Keratinocyte (primary cell): ENCODE results near the gene ALPP. TPM values are rescaled to one million over a fixed set of nuclear protein-coding genes. Genes with fewer than 3 reads are reported as not detected.

Source experiments
- DNase-seq: peaks from one replicate; pipeline ENCODE4 v3.0.0-alpha.2; 2011; ENCODE audit warnings: low read depth, missing footprints, low spot score
- FAIRE-seq: peaks from 2 replicates; lab custom pipeline; 2011; peaks lifted over from hg19 to GRCh38; lab: Jason Lieb, UNC
- H2AFZ ChIP-seq: 2 replicates; pipeline ENCODE4 v1.6.0; 2012; ENCODE audit warnings: low read length, control low read depth, inconsistent platforms; ENCODE audit not compliant: control insufficient read depth
- H3K27ac ChIP-seq: 2 replicates; pipeline ENCODE4 v1.5.1; 2011; ENCODE audit warnings: low read length; ENCODE audit not compliant: control insufficient read depth, insufficient read depth
- H3K27me3 ChIP-seq: 3 replicates; pipeline ENCODE4 v1.6.0; 2011; ENCODE audit warnings: low read length; ENCODE audit not compliant: control insufficient read depth, insufficient read depth; ENCODE audit errors: extremely low read depth
- H3K36me3 ChIP-seq, 2 experiments: 2 replicates in 1 of 2; 3 replicates in 1 of 2; pipeline ENCODE4 v1.5.1; 2011; ENCODE audit warnings: low read length in 2 of 2, mild to moderate bottlenecking in 1 of 2; ENCODE audit not compliant: control insufficient read depth in 2 of 2, insufficient read depth in 2 of 2; ENCODE audit errors: extremely low read depth in 1 of 2
- H3K4me1 ChIP-seq: 3 replicates; pipeline ENCODE4 v1.5.1; 2011; ENCODE audit warnings: low read length; ENCODE audit not compliant: control insufficient read depth, insufficient read depth; ENCODE audit errors: extremely low read depth
- H3K4me2 ChIP-seq: 3 replicates; pipeline ENCODE4 v1.6.0; 2011; ENCODE audit warnings: low read depth, low read length; ENCODE audit not compliant: control insufficient read depth, insufficient read depth; ENCODE audit errors: extremely low read depth
- H3K4me3 ChIP-seq, 3 experiments: fragments of 200-600 bp in 1 of 3; sonication (generic) in 1 of 3; 2 replicates in 2 of 3; 3 replicates in 1 of 3; pipeline ENCODE4 v1.5.1; 2011 to 2016; ENCODE audit warnings: low read length in 3 of 3, mild to moderate bottlenecking in 3 of 3, control low read depth in 2 of 3, inconsistent platforms in 1 of 3, low read depth in 1 of 3, mixed read lengths in 1 of 3, mixed run types in 1 of 3, moderate library complexity in 1 of 3; ENCODE audit not compliant: control insufficient read depth in 2 of 3, insufficient read depth in 2 of 3; ENCODE audit errors: extremely low read depth in 1 of 3
- H3K79me2 ChIP-seq: 2 replicates; pipeline ENCODE4 v1.6.0; 2012; ENCODE audit warnings: low read length; ENCODE audit not compliant: control insufficient read depth, insufficient read depth
- H3K9ac ChIP-seq: 3 replicates; pipeline ENCODE4 v1.6.0; 2011; ENCODE audit warnings: low read length; ENCODE audit not compliant: control insufficient read depth, insufficient read depth; ENCODE audit errors: extremely low read depth
- H3K9me1 ChIP-seq: 3 replicates; pipeline ENCODE4 v1.6.0; 2011; ENCODE audit warnings: low read length; ENCODE audit not compliant: control insufficient read depth, insufficient read depth; ENCODE audit errors: extremely low read depth
- H3K9me3 ChIP-seq: 2 replicates; pipeline ENCODE4 v1.5.1; 2012; ENCODE audit warnings: low read depth, low read length; ENCODE audit not compliant: control insufficient read depth
- H4K20me1 ChIP-seq: 3 replicates; pipeline ENCODE4 v1.6.0; 2011; ENCODE audit warnings: low read length; ENCODE audit not compliant: control insufficient read depth, insufficient read depth; ENCODE audit errors: extremely low read depth
- EZH2 ChIP-seq: IDR thresholded peaks from one replicate; pipeline ENCODE4 v1.6.1; 2012; ENCODE audit warnings: inconsistent platforms, mild to moderate bottlenecking, low read length, moderate library complexity
- dilution Hi-C: fragments of 300-500 bp; cut with MboI; formaldehyde crosslinking; loops from one replicate; pipeline ENCODE4 v1.7.0; 2020; ENCODE audit warnings: low sequenced_read_pairs; ENCODE audit not compliant: extremely low pct_ligation_motif_present
- polyA plus RNA-seq, 5 experiments: library from polyadenylated mRNA; depleted of rRNA in 3 of 5; stranded (reverse) in 3 of 5; stranded (forward) in 1 of 5; unstranded in 1 of 5; fragments of >200 nt; gene quantifications; 1 replicate in 1 of 5; 2 replicates in 3 of 5; 3 replicates in 1 of 5; pipeline versions ENCODE4 v1.2.1 to v1.2.3, GENCODE V29; 2011 to 2012; ENCODE audit warnings: missing spikeins in 2 of 5, low read depth in 1 of 5, low replicate concordance in 1 of 5
- TF ChIP-seq, protein P1 (sequence below), 3 experiments: IDR thresholded peaks in 1 of 3; conservative IDR thresholded peaks in 1 of 3; optimal IDR thresholded peaks in 1 of 3; 2 replicates in 2 of 3; 3 replicates in 1 of 3; pipeline versions ENCODE3 to v1.5.1; 2011; ENCODE audit warnings: low read length in 3 of 3, mild to moderate bottlenecking in 3 of 3, moderate library complexity in 2 of 3, control low read depth in 1 of 3, inconsistent platforms in 1 of 3; ENCODE audit not compliant: insufficient read depth in 2 of 3; ENCODE audit errors: extremely low read depth in 1 of 3

The ALPP gene
- polyA plus RNA-seq, 1 donor (not counting 4 experiments of a cell fraction or from before 2014, with no cell fraction given), result not detected

DNA sequence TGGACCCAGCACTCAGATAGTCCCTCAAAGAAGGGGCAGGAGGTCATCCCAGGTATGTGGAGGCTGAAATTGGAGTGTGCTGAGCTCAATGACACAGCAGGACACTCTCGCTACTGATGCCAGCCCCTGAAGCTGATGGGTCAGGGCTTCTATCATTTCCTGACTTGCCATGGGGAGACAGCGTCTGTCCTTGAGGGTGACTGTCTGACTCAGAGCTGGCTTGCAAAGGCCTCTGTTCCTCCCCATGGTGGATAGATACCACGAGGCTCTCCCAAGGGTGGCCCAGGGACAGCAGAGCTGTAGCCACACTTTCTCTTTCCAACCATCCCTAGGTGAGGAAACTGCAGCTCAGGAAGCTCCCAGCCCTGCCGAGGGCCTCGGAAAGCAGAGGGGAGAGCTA lies 38.9 kb downstream of the ALPP start:
- Histone ChIP-seq H3K79me2 (no peaks in the 10 kb centered on the region), H3K27me3 (peaks cover 64% of the 10 kb centered on the region), H3K9me1 (no peaks in the 10 kb centered on the region), H3K36me3 (no peaks in the 10 kb centered on the region), H4K20me1 (peaks cover 2% of the 10 kb centered on the region), H3K4me1 (peaks cover 6% of the 10 kb centered on the region), H3K27ac (no peak overlapping the region), H2AFZ (no peak overlapping the region), H3K4me3 (no peak overlapping the region), H3K9ac (no peak overlapping the region), H3K9me3 (peaks cover 2% of the 10 kb centered on the region), H3K4me2 (no peak overlapping the region)
- FAIRE-seq (no peak), DNase-seq (no peak)
- TF ChIP-seq, protein P1, sequence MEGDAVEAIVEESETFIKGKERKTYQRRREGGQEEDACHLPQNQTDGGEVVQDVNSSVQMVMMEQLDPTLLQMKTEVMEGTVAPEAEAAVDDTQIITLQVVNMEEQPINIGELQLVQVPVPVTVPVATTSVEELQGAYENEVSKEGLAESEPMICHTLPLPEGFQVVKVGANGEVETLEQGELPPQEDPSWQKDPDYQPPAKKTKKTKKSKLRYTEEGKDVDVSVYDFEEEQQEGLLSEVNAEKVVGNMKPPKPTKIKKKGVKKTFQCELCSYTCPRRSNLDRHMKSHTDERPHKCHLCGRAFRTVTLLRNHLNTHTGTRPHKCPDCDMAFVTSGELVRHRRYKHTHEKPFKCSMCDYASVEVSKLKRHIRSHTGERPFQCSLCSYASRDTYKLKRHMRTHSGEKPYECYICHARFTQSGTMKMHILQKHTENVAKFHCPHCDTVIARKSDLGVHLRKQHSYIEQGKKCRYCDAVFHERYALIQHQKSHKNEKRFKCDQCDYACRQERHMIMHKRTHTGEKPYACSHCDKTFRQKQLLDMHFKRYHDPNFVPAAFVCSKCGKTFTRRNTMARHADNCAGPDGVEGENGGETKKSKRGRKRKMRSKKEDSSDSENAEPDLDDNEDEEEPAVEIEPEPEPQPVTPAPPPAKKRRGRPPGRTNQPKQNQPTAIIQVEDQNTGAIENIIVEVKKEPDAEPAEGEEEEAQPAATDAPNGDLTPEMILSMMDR (optimal IDR thresholded peaks at IDR 0.05 in 1 of 3, IDR thresholded peaks at IDR 0.05 in 1 of 3, conservative IDR thresholded peaks at IDR 0.05 in 1 of 3; ENCODE audit: extremely low read depth in 1 of 3, insufficient read depth in 2 of 3, low read length in 3 of 3), result no peak
- TF ChIP-seq EZH2, result no peak
- dilution Hi-C loops, result no loop called here

DNA sequence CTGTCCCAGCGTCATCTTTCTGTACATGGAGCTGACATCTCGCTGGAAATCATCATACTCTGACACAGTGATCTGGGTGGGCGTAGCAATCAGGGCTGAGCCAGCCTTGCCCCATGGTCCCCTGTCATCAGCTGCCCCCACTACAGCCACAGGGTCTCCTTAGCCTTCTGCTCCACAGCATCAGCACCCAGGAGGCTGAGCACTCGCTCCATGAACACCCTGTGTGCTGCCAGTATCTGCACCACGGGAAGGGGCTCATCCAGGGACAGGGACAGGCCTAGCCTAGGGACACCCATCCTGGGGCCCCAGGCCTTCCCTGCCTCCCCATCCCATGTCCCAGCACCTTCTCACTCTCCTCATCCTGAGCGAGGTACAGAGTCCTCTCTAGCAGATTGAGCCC lies 39.5 kb downstream of the ALPP start:
- H2AFZ ChIP-seq, result no peak overlapping the region
- H3K27me3 ChIP-seq, result peaks cover 65% of the 10 kb centered on the region
- no peak for TF ChIP-seq EZH2
- TF ChIP-seq, protein P1 (optimal IDR thresholded peaks at IDR 0.05 in 1 of 3, IDR thresholded peaks at IDR 0.05 in 1 of 3, conservative IDR thresholded peaks at IDR 0.05 in 1 of 3; ENCODE audit: extremely low read depth in 1 of 3, insufficient read depth in 2 of 3, low read length in 3 of 3), result no peak
- peaks cover 2% of the 10 kb centered on the region for H4K20me1 ChIP-seq
- peaks cover 2% of the 10 kb centered on the region for H3K9me3 ChIP-seq
- H3K36me3 ChIP-seq, result no peaks in the 10 kb centered on the region
- FAIRE-seq (no peak), DNase-seq (no peak)
- no peaks in the 10 kb centered on the region for H3K9me1 ChIP-seq
- H3K4me1 ChIP-seq, result peaks cover 9% of the 10 kb centered on the region
- no peak overlapping the region for H3K27ac ChIP-seq
- H3K9ac ChIP-seq, result no peak overlapping the region
- H3K4me3 ChIP-seq, result no peak overlapping the region
- no peaks in the 10 kb centered on the region for H3K79me2 ChIP-seq
- no peak overlapping the region for H3K4me2 ChIP-seq
- dilution Hi-C loops, result no loop called here
